Stomach (tissue), 4 donors: Measurements from ENCODE around the gene ELL3.

Source experiments
- POLR2A ChIP-seq, 4 donors: fragments of 450-650 bp; IDR thresholded peaks; one replicate each; pipeline ENCODE4 v1.6.1; 2016; ENCODE audit warnings: antibody characterized with exemption in 4 of 4, control low read depth in 2 of 4, mild to moderate bottlenecking in 1 of 4, moderate library complexity in 1 of 4
- POLR2AphosphoS5 ChIP-seq, 3 donors: sonication (generic); formaldehyde crosslinking; IDR thresholded peaks; one replicate each; pipeline ENCODE4 v1.6.1; 2016; ENCODE audit warnings: antibody characterized with exemption in 3 of 3
- TF ChIP-seq, protein P1 (sequence below), 7 experiments: fragments of 450-650 bp in 4 of 7; fragments of 200-600 bp in 3 of 7; sonication (generic) in 3 of 7; IDR thresholded peaks; one replicate each; pipeline ENCODE4 v1.5.1; 2016 to 2019; ENCODE audit warnings: antibody characterized with exemption in 7 of 7, control low read depth in 2 of 7, mild to moderate bottlenecking in 1 of 7

DNA sequence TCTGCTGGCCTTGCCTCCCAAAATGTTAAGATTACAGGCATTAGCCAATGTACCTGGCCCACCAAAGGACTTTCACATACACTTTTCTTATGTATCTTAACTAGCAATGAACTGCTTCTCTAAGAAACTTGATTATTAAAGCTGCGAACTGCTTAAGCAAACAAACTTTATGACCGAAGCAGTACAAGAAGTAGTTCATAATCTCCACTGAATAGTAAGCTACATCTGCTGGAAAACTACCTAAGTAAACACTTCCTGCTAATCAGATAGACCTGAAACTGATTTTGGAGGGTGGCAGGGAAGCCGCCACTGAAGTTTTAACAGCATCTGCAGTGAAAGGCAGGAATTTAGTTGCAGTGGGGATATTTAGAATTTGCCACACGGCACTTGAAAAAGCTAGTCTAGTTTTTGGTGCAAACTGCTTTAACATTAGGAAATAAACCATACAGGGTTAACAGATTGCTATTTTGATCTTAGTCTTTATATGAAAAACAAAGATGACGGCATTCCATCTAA, 31.7 kb upstream of the ELL3 start:
- TF ChIP-seq, protein P1, sequence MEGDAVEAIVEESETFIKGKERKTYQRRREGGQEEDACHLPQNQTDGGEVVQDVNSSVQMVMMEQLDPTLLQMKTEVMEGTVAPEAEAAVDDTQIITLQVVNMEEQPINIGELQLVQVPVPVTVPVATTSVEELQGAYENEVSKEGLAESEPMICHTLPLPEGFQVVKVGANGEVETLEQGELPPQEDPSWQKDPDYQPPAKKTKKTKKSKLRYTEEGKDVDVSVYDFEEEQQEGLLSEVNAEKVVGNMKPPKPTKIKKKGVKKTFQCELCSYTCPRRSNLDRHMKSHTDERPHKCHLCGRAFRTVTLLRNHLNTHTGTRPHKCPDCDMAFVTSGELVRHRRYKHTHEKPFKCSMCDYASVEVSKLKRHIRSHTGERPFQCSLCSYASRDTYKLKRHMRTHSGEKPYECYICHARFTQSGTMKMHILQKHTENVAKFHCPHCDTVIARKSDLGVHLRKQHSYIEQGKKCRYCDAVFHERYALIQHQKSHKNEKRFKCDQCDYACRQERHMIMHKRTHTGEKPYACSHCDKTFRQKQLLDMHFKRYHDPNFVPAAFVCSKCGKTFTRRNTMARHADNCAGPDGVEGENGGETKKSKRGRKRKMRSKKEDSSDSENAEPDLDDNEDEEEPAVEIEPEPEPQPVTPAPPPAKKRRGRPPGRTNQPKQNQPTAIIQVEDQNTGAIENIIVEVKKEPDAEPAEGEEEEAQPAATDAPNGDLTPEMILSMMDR (IDR thresholded peaks at IDR 0.05) = no peak
- TF ChIP-seq POLR2A (IDR thresholded peaks at IDR 0.05) (no peak), POLR2AphosphoS5 (IDR thresholded peaks at IDR 0.05) (no peak)
